Hematopoietic multipotent progenitor cell (in vitro differentiated cells): ENCODE measurements around the gene THAP4. TPM values are rescaled to one million over a fixed set of nuclear protein-coding genes. Genes with fewer than 3 reads are reported as not detected.
"Not testable (repeated sequence)": the region's sequence is repeated elsewhere in the genome, so short reads cannot be mapped to it uniquely, and the experiment has no call there.

ENCODE experiments used
- DNase-seq, 3 donors: peaks; one replicate each; pipeline ENCODE4 v3.0.0-alpha.2; 2011 to 2015; ENCODE audit warnings: low read depth in 2 of 3, low spot score in 2 of 3
- total RNA-seq: library from RNA; depleted of rRNA; stranded (reverse); fragments of >200 nt; gene quantifications from one replicate; pipeline ENCODE4 v1.2.3, GENCODE V29; 2012

The THAP4 gene
- total RNA-seq, 1 donor: 49.8 TPM

DNA sequence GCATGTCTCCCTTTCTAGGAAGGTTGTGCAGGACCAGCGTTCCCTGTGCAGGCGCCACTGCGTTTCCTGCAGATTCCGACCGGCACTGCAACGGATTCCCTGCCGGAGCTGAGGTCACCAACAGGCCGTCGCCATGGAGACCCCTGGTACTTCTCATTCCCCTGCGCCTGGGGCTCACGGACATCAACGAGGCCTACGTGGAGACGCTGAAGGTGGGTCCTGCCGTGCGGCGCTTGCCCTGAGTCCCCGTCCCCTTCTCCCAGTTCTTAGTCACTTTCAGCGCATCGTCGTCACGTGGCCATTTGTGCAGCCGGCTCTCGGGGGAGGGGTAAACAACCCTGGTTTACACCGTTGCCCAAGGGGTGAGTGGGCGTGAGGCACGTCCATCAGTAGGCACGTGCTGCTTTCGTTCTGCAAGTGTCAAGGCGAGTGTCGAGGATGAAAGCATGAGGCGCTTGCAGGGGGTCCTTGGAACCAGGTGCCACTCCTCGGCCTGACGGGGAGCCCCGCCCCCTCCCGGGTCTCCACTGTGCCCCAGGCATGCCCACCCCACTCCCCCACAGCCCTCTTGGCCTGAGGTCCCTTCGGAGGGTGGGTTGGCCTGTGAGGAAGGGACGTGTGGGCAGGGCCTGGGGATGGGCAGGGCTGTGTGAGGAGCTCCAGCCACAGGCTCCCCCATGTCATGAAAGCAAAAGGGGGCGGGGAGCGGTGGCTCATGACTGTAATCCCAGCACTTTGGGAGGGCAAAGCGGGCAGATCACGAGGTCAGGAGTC lies 29.9 kb upstream of the THAP4 start:
- DNase-seq: no peak

DNA sequence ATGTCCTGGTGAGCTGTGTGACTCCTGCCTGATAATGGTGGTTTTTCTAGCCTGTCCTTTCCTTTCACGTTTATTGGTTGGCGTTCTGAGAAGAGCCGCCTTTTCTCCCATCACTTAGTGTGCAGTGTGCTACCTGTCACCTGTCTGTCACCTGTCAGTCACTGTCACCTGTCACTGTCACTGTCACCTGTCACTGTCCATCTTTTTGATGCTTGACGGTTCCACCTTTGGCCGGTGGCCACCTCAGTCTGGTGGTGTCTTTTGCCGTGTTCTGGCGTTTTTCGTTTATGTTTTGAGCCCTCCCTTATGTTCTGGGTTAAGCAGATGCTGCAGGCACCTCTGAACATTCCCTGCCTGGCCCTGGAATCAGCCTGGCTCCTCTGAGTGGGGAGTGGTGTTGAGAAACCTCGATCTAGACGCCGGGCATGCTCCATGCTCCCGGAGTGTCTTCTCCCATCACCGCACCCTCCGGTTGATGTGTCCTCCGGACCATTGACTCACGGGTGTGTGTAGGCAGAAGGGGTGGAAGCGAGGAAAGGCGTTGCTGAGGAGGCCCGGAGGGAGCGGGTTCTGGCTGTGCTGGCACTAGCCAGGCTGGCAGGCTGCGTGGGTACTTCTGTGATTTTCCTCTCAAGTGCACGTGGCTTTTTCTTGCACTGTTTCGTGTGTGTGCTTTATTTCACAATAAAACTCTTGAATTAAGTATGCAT lies 28.9 kb upstream of the THAP4 start:
- no peak for DNase-seq

DNA sequence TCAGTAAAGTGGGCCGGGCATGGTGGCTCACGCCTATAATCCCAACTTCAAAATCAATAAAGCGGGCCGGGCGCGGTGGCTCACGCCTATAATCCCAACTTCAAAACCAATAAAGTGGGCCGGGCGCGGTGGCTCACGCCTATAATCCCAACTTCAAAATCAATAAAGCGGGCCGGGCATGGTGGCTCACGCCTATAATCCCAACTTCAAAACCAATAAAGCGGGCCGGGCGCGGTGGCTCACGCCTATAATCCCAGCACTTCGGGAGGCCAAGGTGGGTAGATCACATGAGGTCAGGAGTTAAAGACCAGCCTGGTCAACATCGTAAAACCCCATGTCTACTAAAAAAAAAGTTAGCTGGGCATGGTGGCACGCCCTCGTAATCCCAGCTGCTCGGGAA lies 25.8 kb upstream of the THAP4 start:
- DNase-seq: not testable (repeated sequence)

DNA sequence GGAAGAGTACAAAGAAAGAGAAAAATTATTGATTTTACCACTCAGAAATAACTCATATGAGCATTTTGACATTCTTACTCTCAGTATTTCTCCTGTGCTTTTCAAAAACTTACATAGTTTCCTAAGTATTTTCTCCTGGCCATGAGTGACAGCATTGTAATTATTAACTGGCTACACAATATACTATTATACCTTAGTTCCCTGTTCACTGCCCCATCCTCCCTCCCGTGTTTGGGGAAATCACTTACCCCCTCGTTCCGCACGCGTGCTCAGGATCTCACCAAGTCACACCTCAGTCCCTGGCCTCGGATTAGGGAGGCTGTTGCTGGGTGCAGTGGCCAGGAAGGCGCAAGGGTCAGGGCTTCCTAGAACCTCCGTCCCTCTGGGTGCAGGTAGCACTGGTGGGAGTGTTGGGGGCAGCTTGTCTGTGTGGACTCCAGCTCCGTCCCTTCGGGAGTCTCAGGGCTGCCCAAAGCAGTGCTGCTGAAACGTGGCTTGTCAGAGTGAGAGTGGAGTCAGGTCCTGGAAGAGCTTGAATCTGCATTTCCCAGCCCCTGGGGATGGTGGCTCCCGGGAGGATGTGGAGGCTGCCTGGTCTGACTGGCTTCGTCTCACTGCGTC lies 23.7 kb upstream of the THAP4 start:
- no peak for DNase-seq

DNA sequence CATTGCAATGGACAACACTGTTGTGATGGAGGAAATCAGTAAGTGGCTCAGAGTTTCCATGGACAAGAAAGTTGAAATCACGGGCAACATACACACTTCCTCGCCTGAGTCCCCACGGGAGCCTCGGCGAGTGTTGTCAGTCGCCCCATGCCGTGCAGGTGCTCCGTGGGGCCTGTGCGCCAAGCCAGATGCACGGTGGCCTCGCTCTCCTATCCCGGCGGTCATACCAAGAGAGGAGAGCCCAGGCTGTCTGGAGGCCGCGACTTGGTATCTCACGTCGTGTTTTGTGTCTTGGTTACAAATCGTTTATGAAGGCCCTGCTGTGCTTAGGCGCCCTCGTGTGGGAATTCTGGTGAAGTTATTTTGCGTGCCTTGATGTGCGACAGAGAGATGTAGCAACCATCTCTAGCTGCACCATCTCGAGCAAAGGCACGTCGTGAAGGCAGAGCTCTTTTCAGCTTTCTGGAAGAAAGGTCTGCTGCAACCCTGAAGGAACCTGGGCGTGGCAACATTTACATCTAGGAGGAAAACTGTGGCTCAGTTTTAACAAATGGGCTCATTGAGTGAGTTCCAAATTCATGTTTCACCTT lies 22.3 kb upstream of the THAP4 start:
- DNase-seq: peak in 2 of 3 donors; percentile 46 to 69

DNA sequence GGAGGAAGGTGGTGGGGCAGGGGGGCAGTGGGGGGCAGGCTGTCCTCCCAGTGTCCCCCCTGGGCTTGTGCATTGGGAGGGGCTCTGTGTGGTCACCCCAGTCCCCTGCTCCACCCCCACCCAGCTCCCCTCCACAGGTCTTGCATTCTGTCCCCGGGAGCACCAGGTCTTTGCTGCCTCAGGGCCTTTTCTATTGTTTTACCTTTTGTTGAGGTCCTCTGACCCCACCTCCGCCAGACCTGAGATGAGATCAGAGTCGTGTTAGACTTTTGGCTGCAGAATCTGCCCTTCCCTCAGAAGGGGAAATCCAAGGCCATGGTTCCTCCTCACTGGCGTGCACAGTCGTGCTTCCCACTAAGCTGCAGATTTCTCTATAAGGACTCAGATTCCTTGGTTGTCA lies 21.3 kb upstream of the THAP4 start:
- no peak for DNase-seq

DNA sequence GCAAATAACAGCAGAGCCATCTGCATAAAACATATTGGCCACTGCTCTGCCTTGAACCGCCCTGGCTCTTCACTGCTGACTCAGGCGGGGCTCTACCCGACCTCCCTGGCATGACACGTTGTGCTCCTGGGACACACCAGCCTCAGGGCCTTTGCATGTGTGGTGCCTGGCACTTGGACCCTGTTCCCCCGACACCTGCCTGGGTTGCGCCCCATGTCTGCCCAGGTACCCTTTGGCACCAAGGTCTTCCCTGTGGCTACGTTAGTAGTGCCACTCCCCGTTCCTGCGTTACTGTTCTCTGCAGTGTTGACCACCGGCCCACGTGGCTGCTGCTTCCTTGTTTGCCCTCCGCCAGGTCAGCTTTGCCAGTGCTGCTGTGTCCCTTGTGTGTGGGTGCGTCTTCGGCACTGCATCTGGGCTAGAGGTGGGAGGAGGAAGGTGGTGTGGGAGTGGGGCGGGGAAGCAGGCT lies 20.9 kb upstream of the THAP4 start:
- DNase-seq: no peak

DNA sequence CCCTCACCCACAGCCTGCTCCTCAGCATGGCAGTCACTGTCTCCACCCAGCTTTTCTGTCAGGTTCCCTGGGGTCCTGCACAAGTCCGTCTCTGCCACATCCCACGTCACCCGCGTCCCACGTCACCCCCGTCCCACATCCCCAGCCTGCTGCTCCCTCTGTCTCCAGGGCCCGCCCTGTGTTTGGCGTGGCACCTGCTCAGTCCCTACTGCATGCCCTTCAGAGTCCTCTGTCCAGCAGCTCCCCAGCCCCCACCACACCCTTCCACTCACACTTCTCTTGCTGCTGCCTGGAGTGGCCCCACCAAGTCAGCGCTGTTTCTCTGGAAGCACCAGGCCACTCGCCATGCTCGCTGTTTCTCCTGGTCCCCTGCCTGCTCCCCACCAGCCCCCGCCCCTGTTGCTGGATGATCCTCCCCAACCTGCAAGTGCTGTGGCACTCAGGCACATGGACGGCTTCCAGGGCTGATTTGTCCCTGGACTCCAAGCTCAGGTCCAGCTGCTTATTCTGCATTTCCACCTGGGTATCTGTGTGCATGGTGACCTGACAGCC lies 19.3 kb upstream of the THAP4 start:
- DNase-seq: no peak

DNA sequence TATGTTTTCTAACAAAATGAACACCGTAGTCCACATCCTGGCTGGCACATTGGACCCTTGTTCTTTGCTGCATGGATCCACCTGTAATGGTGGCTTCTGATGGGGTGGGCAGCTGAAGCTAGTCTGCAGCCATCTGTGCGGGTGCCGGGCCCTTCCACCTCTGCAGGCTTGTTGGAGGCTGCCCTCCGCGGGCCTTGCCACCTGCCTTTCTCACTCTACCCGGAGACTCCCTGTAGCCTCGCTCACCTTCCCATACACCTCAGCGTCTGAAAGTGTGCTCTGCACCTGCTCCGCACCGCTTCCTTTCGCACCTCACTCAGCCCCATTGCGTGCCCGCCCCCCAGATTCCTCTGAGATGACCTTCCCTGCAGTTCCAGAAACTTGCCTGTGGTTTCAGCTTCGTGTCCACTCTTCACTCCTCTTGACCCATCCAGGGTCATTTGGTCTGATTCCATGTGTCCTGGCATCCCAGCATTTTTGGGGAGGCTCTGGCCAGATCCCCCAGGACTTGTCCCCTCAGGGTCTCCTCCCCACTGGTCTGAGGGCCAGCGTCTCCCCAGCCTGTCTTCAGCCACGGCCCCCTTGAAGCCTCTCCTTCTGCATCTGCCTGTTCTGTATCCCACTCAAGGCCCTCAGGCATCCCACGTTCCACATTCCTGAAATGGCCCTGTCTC lies 18.7 kb upstream of the THAP4 start:
- no peak for DNase-seq

DNA sequence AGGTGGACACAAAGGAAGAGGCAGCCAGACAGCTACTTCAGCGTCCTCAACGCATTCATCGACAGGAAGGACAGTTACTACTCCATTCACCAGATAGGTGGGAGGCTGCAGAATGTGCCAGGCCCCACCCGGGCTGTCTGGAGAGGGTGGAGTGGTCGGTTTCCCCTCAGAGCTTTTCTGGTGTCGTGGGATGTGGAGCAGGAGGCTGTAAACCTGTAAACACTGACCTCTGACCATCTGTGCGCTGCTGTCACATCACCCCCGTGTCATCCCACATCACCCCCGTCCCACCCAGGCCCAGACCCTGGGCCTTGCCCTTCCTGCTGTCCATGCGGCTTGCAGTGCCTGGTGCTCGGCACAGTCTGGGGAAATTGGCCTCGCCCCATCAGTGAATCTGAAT lies 17.6 kb upstream of the THAP4 start:
- DNase-seq: no peak

DNA sequence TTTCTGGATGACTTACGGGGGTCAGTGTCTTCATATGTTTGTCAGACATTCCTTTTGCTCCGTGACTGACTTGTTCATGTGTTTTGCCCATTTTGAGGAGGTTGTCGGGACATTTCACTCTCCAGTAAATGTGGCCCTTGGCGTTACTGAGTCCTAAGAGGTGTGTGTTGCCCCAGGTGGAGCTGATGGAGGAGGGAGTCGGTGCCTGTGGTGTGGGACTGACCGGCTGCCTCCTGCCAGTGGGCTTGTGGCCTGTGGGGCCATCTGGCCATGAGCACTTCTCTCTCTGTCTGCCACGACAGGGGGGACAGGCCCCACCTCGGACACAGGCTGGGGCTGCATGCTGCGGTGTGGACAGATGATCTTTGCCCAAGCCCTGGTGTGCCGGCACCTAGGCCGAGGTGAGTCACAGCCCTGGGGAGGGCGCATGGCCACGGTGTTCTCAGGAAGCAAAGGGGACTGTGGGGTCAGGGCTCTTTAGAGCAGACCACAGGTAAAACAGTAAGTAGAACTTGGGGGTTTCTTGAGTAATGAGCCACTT lies 16.3 kb upstream of the THAP4 start:
- DNase-seq: no peak

DNA sequence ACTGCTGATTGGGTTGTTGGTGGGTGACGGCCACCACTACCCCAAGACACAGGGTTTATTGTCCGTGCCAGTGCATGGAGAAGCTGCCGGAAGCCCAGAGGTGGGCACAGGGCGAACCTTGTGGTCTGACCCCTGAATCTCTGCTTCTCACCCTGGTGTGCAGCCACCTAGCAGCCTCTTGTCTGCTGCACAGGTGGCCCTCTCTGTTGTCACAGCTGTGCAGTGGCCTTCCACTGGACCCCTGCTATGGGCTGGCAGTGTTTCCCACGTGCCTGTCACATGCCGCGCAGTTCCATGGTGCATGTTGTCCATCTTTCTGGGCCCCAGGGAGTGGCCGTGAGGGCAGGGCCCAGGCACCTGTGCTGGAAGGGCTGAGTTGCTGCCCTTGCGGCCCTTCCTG lies 15.8 kb upstream of the THAP4 start:
- no peak for DNase-seq

DNA sequence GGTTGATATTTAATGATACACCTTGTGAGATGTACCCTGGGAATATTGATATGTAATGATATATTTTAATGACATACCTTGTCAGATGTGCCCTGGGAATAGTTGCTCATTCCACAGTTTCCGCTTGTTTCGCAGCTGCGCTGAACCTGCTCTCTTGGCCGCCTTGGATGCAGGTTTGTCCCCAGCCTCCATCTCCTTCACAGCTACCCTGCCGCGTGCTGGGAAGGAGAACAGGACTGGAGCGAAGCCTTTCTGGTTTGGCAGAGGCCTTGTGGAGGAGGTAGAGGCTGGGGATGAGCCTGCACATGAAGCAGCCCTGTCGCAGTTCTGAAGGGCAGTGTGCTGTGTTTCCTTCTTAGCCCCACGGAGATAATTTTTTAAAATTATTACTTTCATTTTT lies 15.2 kb upstream of the THAP4 start:
- no peak for DNase-seq

DNA sequence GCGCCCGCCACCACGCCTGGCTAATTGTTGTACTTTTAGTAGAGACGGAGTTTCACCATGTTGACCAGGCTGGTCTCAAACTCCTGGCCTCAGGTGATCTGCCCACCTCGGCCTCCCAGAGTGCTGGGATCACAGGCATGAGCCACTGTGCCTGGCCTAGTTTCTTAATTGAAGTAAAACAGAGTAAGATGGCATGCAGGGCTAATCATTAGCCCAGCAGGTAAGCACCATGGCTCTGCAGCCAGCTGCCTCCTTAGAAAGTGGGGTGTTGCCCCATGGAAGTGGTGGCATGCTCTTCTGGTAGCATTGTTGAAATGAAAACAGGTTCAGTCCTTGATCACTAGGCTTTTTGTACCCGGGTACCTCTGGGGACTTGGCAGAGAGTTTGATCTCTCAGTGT lies 13.0 kb upstream of the THAP4 start:
- DNase-seq: no peak

DNA sequence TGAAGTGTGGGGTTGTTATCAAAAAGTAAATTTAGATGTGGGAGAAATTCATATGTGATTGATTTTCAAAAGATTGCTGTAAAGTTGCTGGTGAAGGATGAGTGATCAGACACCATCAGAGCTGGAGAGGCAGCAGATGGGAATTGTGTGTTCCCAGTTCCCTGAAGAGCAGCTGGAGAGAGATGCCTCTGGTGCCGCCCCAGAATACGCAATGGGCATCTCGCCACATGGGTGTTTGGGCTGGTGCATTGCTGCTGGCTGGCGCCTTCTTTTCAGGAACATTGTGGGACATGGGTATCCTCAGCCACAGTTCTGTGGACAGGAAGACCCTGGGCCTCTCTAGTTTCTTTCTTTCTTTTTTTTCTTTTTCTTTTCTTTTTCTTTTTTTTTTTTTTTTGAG lies 12.4 kb upstream of the THAP4 start:
- DNase-seq: no peak

DNA sequence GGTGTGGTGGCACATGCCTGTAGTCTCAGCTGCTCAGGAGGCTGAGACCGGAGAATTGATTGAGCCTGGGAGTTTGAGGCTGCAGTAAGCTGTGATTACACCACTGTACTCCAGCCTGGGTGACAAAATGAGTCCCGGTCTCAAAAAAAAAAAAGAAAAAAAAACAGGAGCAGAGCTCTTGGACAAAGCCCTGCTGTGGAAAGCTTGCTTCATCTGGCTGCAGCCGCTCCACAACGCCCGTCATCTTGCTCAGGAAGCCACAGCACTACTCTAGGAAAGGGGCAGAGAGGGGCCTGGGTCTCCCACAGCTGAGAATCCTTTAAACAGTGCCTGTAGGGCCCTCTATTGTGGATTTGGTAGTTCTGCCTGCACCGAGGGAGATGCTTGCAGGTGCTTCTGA lies 11.5 kb upstream of the THAP4 start:
- DNase-seq: no peak

DNA sequence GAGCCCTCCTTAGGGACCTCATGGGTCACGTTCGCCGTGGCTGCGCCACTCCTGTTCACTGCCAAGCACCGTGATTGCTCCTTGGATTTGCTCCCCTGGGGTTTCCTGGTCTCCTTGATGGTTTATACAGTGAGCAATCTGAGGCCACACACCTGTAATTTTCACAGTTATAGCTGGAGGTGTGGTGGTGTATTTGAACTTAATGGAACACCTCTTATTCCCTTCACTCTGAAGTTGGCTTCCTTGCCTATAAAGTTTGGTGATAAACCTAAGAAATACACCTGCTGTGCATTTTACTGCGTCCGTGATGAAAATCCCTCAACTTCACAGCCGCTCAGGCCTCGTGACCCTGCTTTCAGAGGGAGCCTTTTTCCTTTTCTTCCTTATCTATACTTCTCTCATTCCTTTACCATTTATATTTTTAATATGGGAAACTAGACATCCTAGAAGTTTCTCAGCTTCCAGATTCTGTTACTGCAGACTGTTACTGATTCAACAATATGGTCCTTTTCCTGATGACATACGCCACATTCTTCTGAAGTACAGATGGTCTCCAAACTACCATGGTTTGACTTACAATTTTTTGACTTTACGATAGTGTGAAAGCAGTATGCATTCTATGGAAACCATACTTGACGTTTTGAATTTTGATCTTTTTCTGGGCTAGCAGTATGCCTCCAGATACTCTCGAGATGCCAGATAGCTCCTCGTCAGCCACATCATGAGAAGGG lies 9.1 kb upstream of the THAP4 start:
- DNase-seq: no peak

DNA sequence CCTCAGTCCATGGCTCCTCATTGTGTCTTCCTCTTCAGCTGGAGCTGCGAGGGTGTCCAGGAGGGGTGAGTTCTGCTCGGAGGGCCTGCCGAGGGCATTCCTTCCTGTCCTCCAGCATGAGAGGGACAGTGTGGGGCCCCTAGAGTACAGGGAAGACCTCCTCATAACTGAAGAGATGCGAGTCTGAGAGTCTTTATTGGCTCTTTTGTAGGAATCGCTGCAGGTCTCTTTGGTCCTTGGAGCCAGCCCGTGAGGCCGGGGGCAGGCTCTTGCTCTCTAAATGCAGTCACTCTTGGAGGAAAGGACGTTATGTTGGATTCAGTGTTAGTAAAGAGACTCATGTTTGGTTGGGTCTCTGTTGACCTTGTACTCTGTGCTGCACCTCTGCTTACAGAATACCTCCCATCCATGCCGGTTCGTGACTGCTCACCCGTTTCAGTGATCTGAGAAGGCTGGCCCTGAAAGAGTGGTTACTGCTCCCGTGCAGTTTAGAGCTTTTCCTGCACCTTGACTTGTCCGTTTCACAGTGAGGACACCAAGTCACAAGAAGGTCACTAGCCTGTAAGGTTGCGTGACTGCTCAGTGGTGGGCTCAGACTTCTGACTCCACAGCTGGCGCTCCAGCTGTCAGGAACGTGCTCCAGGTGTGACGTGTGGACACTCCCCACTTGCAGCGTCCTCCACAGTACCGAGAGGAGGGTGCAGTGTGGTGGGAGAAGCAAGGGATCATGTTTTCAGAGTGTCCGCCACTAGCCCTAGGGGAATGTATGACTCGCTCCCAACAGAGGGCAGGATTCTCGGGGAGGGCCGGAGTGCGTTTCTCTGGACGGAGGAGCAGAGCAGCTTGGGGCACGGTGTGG lies 8.3 kb upstream of the THAP4 start:
- DNase-seq: no peak

DNA sequence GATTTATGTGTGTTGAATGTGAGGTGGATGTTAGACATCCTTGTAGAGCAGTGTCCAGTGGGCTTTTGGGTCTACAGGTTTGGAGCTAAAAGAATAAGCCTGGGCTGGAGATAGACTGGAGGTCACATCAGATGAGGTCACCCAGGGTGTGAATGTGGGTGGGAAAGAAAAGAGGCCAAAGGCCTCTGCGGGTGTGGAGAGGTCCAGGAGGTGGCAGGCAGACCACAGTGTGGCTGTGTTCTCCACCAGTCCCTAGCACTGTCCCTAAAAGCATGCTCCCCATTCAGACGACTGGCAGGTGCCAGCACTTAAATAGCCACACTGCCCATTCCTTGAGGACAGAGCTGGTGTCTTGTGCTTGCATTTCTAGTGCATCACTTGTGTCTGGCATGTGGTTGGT lies 4.7 kb upstream of the THAP4 start:
- DNase-seq: no peak
